NAMALWA (cell line): ENCODE data around the gene PCARE.

Source experiments
- DNase-seq: peaks from one replicate; pipeline ENCODE4 v3.0.0-alpha.2; 2015; ENCODE audit warnings: low spot score

The PCARE gene

GRCh38 chr2:29063056-29063455 lies 11.3 kb downstream of the PCARE start:
- no peak for DNase-seq

DNA sequence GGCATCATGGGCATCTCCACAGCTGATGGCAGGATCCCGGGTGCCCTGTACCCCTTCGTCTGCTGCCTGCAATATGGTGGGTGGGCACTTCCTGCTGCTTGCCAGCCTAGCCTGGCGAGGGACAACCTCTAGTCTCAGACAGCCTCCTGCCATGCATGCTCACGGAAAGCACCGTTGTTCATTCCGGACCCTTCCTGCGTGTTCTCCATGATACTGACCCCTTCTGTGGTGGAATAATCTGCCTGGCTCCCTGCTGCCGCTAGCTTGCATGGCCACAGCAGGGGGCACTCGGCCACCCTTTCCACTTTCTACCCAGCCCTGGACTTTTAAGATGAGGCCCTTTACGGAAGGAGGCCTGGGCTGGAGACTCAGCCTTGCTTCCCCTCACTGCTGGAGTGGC lies 12.0 kb downstream of the PCARE start:
- DNase-seq: no peak

- DNase-seq: no peak
These were observed 12.7 kb downstream of the PCARE start for GRCh38 chr2:29061616-29062015.

DNA sequence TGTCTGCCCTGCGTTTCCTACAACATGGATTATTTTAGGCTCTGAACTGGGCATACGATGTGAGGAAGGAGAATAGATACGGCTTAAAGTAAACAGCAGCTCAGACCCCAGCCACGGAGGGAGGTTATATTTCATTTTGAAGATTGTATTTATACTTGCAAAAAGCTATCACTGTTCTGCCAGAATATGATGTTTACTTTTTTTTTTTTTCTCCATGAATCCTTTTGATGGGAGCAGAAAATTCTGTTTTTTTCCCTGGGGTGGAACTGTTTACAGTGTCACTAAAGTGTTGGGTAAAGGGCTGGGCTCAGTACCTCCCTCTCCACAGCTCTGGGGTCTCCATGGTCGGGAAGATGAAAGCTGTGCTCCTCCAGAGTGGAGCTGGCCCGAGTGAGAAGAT lies 13.1 kb downstream of the PCARE start:
- DNase-seq: no peak

- DNase-seq: no peak
These were observed 13.9 kb downstream of the PCARE start for GRCh38 chr2:29060441-29060840.

DNA sequence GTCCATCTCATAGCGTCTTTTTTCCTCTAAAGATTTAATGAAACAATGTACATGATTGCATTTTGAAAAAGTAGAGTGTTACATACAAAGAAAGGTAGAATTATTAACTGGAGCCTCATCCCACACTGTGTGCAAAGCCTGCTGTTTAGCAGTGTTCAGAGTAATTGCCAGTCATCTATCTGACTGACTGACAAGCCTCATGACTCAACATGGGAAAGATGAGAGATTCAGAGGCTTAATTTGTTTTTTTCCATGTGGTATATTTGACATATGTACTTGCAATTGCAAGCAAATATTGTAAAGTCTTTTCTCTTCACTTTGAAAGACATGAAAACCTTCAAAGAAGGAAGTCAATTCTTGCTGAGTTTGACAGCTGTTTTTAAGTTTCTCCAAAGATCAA lies 14.7 kb downstream of the PCARE start:
- no peak for DNase-seq

- DNase-seq: no peak
These were observed 17.3 kb downstream of the PCARE start for GRCh38 chr2:29057006-29057405.

DNA sequence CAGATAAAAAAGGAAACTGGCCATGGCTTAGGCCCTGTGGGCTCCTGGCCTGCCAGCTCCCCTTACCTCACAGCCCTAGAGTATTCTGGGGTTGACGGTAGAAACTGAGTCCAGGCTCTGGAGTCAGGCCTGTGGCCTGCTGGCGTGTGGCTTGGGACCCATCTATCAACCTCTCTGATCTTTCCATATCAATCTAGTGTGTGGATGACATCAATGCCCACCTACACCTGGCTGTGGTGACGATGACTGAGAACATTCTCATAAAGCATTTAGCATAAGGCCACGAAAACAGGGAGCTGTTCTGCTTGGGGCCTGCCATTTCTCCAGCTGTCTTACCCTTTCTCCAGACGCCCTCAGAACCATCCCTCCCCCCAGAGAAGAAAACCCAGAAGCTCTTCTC lies 17.9 kb downstream of the PCARE start:
- no peak for DNase-seq

GRCh38 chr2:29055601-29056000 lies 18.7 kb downstream of the PCARE start:
- DNase-seq: no peak

GRCh38 chr2:29054430-29054829 lies 19.9 kb downstream of the PCARE start:
- no peak for DNase-seq

DNA sequence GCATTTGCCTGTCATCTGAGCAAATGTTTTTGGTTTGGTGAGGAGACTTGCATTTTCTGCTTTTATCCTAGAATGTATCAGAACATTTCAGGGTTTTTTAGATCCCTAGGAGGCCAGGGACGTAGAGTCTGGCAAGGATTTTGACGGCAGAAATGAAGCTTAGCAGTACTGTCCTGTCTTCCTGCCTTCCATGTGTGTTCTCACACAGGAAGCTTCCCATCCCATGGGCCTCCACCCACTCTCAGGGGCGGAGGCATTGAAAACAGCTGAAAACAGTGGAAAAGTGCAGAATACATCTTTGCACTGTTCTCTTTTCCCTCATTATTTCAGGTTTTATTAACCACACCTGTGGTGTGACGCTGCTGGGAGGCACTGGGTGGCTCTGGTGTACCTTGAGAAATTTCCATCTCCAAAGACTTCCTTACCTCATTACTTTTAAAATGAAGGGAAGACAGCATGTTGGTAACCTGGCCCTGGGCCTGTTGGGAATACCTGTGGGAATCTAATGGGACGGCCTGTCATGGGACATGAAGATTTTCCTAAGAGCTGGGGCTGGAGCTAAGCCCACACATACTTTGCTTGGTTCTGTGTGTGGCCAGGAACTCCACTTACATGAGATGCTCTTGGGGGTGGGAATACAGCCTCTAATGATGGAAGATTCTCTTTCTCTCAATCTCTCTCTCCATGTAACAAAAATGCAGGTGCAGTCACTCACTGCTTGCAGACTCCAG lies 20.5 kb downstream of the PCARE start:
- no peak for DNase-seq

DNA sequence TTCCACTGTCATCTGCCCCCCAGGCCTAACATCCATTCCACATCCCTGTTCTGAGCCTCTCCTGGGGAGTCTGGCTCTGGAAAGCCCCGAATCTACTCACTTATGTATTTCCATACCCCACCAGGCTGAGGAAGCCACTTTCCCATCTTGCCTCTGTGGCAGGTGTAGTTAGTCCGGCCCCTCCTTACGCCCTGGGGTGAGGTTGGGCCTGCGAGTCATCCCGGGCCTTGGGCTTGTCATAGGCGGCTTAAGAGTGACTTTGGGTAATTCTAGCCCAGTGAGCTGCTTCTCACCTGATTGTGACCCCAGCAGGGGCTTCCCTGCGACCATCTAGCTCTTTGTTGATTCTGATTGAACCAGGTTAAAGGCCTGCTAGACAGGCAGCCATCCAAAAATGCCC lies 21.1 kb downstream of the PCARE start:
- no peak for DNase-seq

DNA sequence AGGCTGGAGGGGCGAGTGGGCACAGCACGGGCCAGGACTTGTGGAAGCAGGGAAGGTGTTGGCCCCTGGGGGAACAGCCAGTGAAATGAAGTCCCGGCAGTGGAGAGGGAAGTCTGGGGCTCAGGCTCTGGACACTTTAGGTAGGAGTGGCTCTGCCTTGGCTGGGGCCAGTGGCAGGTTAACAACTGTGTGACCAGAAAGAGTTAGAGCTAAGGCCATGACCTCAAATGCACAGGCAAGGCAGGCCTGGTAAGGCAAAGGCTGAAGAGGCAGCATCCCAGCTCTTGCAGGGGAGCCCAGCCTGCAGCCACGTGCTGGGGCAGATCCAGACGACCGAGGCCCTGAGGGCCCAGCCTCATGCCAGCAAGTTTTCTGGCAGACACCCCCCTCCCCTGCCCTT lies 21.5 kb downstream of the PCARE start:
- no peak for DNase-seq

GRCh38 chr2:29051730-29052129 lies 22.6 kb downstream of the PCARE start:
- no peak for DNase-seq

- DNase-seq: no peak
These were observed 23.7 kb downstream of the PCARE start for GRCh38 chr2:29050591-29050990.

GRCh38 chr2:29047083-29047845 lies 27.1 kb downstream of the PCARE start:
- no peak for DNase-seq

DNA sequence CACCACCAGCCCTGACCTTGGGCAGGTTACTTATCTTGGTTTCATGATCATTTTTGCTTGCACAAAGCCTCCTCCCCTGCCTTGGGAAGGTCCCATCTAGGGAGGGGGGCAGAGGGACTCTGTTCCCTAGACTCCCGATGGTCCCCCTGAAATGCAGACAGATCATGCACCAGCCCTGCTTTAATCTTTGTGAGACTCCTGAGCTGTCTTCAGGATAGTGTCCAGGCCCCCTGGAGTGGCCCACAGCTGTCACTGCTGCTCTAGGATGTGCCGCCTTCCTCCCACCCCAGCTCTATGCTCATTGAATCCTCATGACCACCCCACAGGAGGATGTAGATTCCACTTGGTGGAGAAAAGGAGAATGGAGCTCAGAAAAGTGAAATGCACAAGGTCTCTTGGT lies 28.0 kb downstream of the PCARE start:
- DNase-seq: no peak

- DNase-seq: no peak
These were observed 29.9 kb downstream of the PCARE start for GRCh38 chr2:29044459-29044858.

GRCh38 chr2:29042561-29043075 lies 31.7 kb downstream of the PCARE start:
- no peak for DNase-seq

GRCh38 chr2:29041161-29041660 lies 33.1 kb downstream of the PCARE start:
- DNase-seq: no peak

- DNase-seq: no peak
These were observed 33.8 kb downstream of the PCARE start for GRCh38 chr2:29040552-29040951.

- DNase-seq: no peak
These were observed 34.4 kb downstream of the PCARE start for GRCh38 chr2:29039718-29040480.
